ENCODE data around the gene PHKA2. TPM values are rescaled to one million over a fixed set of nuclear protein-coding genes. Genes with fewer than 3 reads are reported as not detected.

PHKA2 gene
- total RNA-seq, 1 experiment from 2014 or later = 43.0 TPM

DNA sequence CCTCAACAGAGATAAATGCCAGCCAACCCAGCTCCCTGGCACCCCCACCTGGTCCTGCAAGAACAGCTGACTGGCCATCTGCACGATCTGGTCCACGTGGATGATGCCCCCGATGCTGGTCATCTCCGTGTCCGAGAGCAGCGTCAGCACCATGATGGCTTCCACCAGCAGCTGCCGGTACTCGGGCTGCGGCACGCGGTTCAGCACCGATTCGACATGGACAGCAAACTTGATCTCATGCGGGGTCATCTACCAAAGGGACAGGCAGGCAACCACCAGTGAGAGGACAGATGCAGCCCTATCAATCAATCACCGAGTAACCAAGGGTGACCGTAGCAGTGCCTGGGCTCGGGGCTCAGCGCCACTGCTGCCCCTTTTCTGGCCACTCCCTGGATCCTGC lies 89.8 kb downstream of the PHKA2 start:
- Mint-ChIP-seq H3K27me3 (ENCODE audit: insufficient read depth, unreplicated experiment) (no peaks in the 10 kb centered on the region), H3K36me3 (ENCODE audit: insufficient read depth, unreplicated experiment) (peaks cover 29% of the 10 kb centered on the region), H3K27ac (ENCODE audit: unreplicated experiment) (no peak overlapping the region), H3K4me3 (ENCODE audit: unreplicated experiment) (no peak overlapping the region), H3K4me1 (ENCODE audit: low read depth, unreplicated experiment) (no peaks in the 10 kb centered on the region), H3K9me3 (ENCODE audit: unreplicated experiment) (no peaks in the 10 kb centered on the region)
- no peak for DNase-seq
- no peaks in the 10 kb centered on the region; the same call in 1 of the 2 replicates for H3K36me3 ChIP-seq (ENCODE audit: control insufficient read depth, insufficient read depth, low read length)
- CTCF ChIA-PET = no interaction called here
- no peaks in the 10 kb centered on the region for H3K4me1 ChIP-seq
- intact Hi-C loops (cut with micrococcal nuclease; ENCODE audit: unreplicated experiment) = no loop called here
- no peaks in the 10 kb centered on the region for H3K9me3 ChIP-seq
- POLR2A ChIA-PET = no interaction called here
- H3K27me3 ChIP-seq (replicated peaks; ENCODE audit: control insufficient read depth, insufficient read depth, low read length) = no peaks in the 10 kb centered on the region
- TF ChIP-seq, protein P1, sequence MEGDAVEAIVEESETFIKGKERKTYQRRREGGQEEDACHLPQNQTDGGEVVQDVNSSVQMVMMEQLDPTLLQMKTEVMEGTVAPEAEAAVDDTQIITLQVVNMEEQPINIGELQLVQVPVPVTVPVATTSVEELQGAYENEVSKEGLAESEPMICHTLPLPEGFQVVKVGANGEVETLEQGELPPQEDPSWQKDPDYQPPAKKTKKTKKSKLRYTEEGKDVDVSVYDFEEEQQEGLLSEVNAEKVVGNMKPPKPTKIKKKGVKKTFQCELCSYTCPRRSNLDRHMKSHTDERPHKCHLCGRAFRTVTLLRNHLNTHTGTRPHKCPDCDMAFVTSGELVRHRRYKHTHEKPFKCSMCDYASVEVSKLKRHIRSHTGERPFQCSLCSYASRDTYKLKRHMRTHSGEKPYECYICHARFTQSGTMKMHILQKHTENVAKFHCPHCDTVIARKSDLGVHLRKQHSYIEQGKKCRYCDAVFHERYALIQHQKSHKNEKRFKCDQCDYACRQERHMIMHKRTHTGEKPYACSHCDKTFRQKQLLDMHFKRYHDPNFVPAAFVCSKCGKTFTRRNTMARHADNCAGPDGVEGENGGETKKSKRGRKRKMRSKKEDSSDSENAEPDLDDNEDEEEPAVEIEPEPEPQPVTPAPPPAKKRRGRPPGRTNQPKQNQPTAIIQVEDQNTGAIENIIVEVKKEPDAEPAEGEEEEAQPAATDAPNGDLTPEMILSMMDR (IDR thresholded peaks at IDR 0.05; ENCODE audit: insufficient read depth in 1 of 2, low read depth in 1 of 2, low read length in 1 of 2, severe bottlenecking in 1 of 2, unreplicated experiment in 1 of 2) = no peak
- no peak overlapping the region for H3K4me3 ChIP-seq (ENCODE audit: low read depth, low read length)
- no TSS peak for BruUV-seq (replicated peaks)

DNA sequence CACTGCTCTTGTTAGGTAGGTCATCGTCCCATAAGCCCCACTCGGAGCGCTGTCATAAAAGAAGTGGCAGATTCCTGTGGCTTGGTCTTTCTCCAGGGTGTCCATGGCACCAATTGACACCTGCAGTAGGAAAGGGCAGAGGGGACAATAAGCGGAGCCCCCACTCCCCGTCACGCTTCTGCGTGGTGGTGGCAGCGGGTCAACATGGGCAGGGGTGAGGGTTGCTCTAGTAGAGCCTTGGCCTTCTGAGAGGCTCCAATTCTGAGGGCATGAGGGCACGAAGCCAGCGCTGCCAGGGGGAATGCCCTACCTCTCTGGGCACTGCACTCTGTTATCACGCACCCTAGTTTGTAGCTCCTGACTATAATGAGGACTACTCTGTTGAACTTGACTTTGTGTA lies 90.4 kb downstream of the PHKA2 start:
- no peaks in the 10 kb centered on the region for H3K9me3 Mint-ChIP-seq (ENCODE audit: unreplicated experiment)
- intact Hi-C loops (cut with micrococcal nuclease; ENCODE audit: unreplicated experiment) = no loop called here
- CTCF ChIA-PET = no interaction called here
- no peaks in the 10 kb centered on the region for H3K9me3 ChIP-seq
- DNase-seq = no peak
- no peaks in the 10 kb centered on the region for H3K4me1 ChIP-seq
- no peaks in the 10 kb centered on the region for H3K27me3 Mint-ChIP-seq (ENCODE audit: insufficient read depth, unreplicated experiment)
- H3K27ac Mint-ChIP-seq (ENCODE audit: unreplicated experiment) = no peak overlapping the region
- TF ChIP-seq, protein P1 (IDR thresholded peaks at IDR 0.05; ENCODE audit: insufficient read depth in 1 of 2, low read depth in 1 of 2, low read length in 1 of 2, severe bottlenecking in 1 of 2, unreplicated experiment in 1 of 2) = no peak
- no peaks in the 10 kb centered on the region; the same call in 1 of the 2 replicates for H3K36me3 ChIP-seq (ENCODE audit: control insufficient read depth, insufficient read depth, low read length)
- no peaks in the 10 kb centered on the region for H3K4me1 Mint-ChIP-seq (ENCODE audit: low read depth, unreplicated experiment)
- BruUV-seq (replicated peaks) = no TSS peak
- no peak overlapping the region for H3K4me3 Mint-ChIP-seq (ENCODE audit: unreplicated experiment)
- POLR2A ChIA-PET = no interaction called here
- H3K4me3 ChIP-seq (ENCODE audit: low read depth, low read length) = no peak overlapping the region
- H3K27me3 ChIP-seq (replicated peaks; ENCODE audit: control insufficient read depth, insufficient read depth, low read length) = no peaks in the 10 kb centered on the region
- H3K36me3 Mint-ChIP-seq (ENCODE audit: insufficient read depth, unreplicated experiment) = peaks cover 23% of the 10 kb centered on the region

DNA sequence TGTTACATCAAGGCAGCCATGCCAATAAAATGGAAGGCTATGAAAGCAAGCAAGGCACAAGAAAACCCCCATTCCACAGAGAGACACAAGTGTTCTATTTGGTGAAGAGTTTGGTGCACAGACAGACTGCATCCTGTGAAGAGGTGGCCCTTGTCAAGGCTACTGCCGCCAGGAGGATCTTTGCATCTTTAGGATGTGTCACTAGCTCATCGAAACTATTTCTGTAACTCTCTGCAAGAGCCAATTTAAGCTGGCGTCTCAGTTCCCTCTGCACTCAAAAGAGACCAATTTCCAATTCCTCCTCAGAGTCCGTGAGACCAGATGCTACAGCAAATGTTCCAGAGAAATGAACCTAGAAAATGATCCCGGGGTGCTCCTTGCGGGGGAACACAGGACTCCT lies 91.0 kb downstream of the PHKA2 start:
- Mint-ChIP-seq H3K4me3 (ENCODE audit: unreplicated experiment) (no peak overlapping the region), H3K27me3 (ENCODE audit: insufficient read depth, unreplicated experiment) (no peaks in the 10 kb centered on the region), H3K36me3 (ENCODE audit: insufficient read depth, unreplicated experiment) (peaks cover 22% of the 10 kb centered on the region), H3K27ac (ENCODE audit: unreplicated experiment) (no peak overlapping the region), H3K4me1 (ENCODE audit: low read depth, unreplicated experiment) (no peaks in the 10 kb centered on the region), H3K9me3 (ENCODE audit: unreplicated experiment) (no peaks in the 10 kb centered on the region)
- DNase-seq = no peak
- no peaks in the 10 kb centered on the region for H3K9me3 ChIP-seq
- intact Hi-C loops (cut with micrococcal nuclease; ENCODE audit: unreplicated experiment) = no loop called here
- POLR2A ChIA-PET = no interaction called here
- H3K27me3 ChIP-seq (replicated peaks; ENCODE audit: control insufficient read depth, insufficient read depth, low read length) = no peaks in the 10 kb centered on the region
- peaks cover 2% of the 10 kb centered on the region; the same call in 1 of the 2 replicates for H3K4me1 ChIP-seq
- CTCF ChIA-PET = no interaction called here
- no peaks in the 10 kb centered on the region; the same call in 1 of the 2 replicates for H3K36me3 ChIP-seq (ENCODE audit: control insufficient read depth, insufficient read depth, low read length)
- H3K4me3 ChIP-seq (ENCODE audit: low read depth, low read length) = no peak overlapping the region
- TF ChIP-seq, protein P1 (IDR thresholded peaks at IDR 0.05; ENCODE audit: insufficient read depth in 1 of 2, low read depth in 1 of 2, low read length in 1 of 2, severe bottlenecking in 1 of 2, unreplicated experiment in 1 of 2) = no peak
- BruUV-seq (replicated peaks) = no TSS peak
